SU-DHL-6 (cell line): ENCODE results near the gene KRT15.

Source experiments
- H2AFZ ChIP-seq: fragments of 200-600 bp; sonication (generic); 2 replicates; pipeline ENCODE4 v1.6.1; 2014; ENCODE audit warnings: low read depth, mild to moderate bottlenecking, moderate library complexity, mixed read lengths, antibody characterized with exemption, low read length; ENCODE audit not compliant: severe bottlenecking
- H3F3A ChIP-seq: fragments of 200-600 bp; shearing (Covaris generic); 2 replicates; pipeline ENCODE4 v1.6.0; 2016; ENCODE audit warnings: antibody characterized with exemption, mild to moderate bottlenecking; ENCODE audit not compliant: insufficient read depth
- H3K27ac ChIP-seq: fragments of 200-600 bp; sonication (generic); 2 replicates; pipeline ENCODE4 v1.5.1; 2016; ENCODE audit warnings: low read depth, mild to moderate bottlenecking, low read length, moderate library complexity, mixed read lengths
- H3K27me3 ChIP-seq: fragments of 200-600 bp; sonication (generic), shearing (Covaris generic); 2 replicates; pipeline ENCODE4 v1.6.0; 2014; ENCODE audit warnings: mild to moderate bottlenecking, low read length
- H3K36me3 ChIP-seq: fragments of 200-600 bp; sonication (generic); 2 replicates; pipeline ENCODE4 v1.6.1; 2014; ENCODE audit warnings: mild to moderate bottlenecking, low read length, mixed read lengths
- H3K4me2 ChIP-seq: fragments of 300-600, 200-600 bp; shearing (Covaris generic), sonication (generic); 2 replicates; pipeline ENCODE4 v1.6.0; 2014; ENCODE audit warnings: low read length, low read depth, mild to moderate bottlenecking; ENCODE audit not compliant: poor library complexity, severe bottlenecking
- H3K4me3 ChIP-seq: fragments of 200-600 bp; sonication (generic); 2 replicates; pipeline ENCODE4 v1.5.1; 2014; ENCODE audit warnings: antibody characterized with exemption, low read length, mild to moderate bottlenecking, mixed read lengths; ENCODE audit not compliant: insufficient read depth, poor library complexity, severe bottlenecking
- H3K79me2 ChIP-seq: fragments of 200-600 bp; sonication (generic); 2 replicates; pipeline ENCODE4 v1.6.1; 2014; ENCODE audit warnings: mild to moderate bottlenecking, low read length, moderate library complexity; ENCODE audit not compliant: insufficient read depth
- H3K9ac ChIP-seq: fragments of 200-600 bp; sonication (generic); 2 replicates; pipeline ENCODE4 v1.7.0; 2014; ENCODE audit warnings: mild to moderate bottlenecking, low read length
- H3K9me2 ChIP-seq: fragments of 200-600 bp; sonication (generic); replicated peaks from 2 replicates; pipeline ENCODE4 v1.6.1; 2014; ENCODE audit warnings: low read length; ENCODE audit not compliant: insufficient read depth
- H3K9me3 ChIP-seq: fragments of 200-600 bp; sonication (generic); 2 replicates; pipeline ENCODE4 v1.6.1; 2014; ENCODE audit warnings: low read length, mixed read lengths; ENCODE audit not compliant: insufficient read depth
- H4K20me1 ChIP-seq: fragments of 200-600 bp; sonication (generic); 2 replicates; pipeline ENCODE4 v1.6.1; 2014; ENCODE audit warnings: low read depth, mild to moderate bottlenecking, antibody characterized with exemption, low read length, moderate library complexity, mixed read lengths
- EZH2phosphoT487 ChIP-seq: fragments of 200-600 bp; sonication (generic), shearing (Covaris generic); conservative IDR thresholded peaks from 2 replicates; pipeline ENCODE4 v1.6.1; 2018; ENCODE audit warnings: mild to moderate bottlenecking, antibody characterized with exemption, low read length, moderate library complexity, mixed read lengths
- TF ChIP-seq, protein P1 (sequence below): fragments of 200-600 bp; sonication (generic); IDR thresholded peaks from one replicate; pipeline ENCODE4 v1.5.1; 2017; ENCODE audit warnings: antibody characterized with exemption, mild to moderate bottlenecking, low read length, moderate library complexity; ENCODE audit not compliant: insufficient read depth, poor library complexity, severe bottlenecking

Gene KRT15

DNA sequence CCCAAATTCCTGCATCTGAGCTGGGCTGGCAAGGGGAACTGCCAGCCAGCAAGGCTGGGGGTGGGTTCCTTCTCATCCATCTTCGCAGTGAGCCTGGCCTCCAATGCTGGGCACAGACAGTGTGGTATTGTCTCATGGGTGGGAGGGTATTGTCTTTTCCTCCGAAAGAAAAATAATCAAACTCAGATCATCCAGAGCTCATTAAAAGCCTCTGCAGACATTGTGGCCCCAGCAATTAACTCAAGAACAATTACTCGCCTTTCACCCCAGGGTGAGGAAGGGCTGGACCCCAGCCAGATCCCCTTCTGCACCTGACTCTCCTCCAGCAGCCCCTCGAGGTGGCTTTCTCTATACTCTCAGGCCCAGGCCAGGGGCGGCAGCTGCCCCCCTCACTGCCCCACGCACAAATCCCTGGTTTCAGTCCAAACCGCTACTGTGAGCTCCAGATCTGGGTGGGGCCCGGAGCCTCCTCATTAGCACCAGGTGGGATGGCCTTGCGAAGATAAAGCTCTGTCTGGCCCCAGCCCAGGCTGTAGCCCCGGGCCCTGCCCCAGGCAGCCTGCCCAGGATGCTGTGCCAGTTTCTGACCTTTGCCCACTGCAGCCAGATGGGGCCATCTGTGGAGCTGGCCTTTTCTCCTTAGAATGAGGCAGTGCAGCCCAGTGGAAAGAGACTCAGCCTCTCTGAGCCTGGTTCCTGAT is 2.3 kb upstream of the KRT15 start:
- Histone ChIP-seq H3K9me3 (no peaks in the 10 kb centered on the region), H3F3A (no peaks in the 10 kb centered on the region), H3K27ac (no peak overlapping the region), H2AFZ (no peak overlapping the region), H3K79me2 (no peaks in the 10 kb centered on the region), H3K27me3 (no peaks in the 10 kb centered on the region), H3K4me2 (no peak overlapping the region), H3K9ac (no peak overlapping the region), H4K20me1 (no peaks in the 10 kb centered on the region), H3K4me3 (no peak overlapping the region), H3K36me3 (no peaks in the 10 kb centered on the region), H3K9me2 (no peaks in the 10 kb centered on the region)
- TF ChIP-seq, protein P1, sequence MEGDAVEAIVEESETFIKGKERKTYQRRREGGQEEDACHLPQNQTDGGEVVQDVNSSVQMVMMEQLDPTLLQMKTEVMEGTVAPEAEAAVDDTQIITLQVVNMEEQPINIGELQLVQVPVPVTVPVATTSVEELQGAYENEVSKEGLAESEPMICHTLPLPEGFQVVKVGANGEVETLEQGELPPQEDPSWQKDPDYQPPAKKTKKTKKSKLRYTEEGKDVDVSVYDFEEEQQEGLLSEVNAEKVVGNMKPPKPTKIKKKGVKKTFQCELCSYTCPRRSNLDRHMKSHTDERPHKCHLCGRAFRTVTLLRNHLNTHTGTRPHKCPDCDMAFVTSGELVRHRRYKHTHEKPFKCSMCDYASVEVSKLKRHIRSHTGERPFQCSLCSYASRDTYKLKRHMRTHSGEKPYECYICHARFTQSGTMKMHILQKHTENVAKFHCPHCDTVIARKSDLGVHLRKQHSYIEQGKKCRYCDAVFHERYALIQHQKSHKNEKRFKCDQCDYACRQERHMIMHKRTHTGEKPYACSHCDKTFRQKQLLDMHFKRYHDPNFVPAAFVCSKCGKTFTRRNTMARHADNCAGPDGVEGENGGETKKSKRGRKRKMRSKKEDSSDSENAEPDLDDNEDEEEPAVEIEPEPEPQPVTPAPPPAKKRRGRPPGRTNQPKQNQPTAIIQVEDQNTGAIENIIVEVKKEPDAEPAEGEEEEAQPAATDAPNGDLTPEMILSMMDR, result no peak
- TF ChIP-seq EZH2phosphoT487, result no peak

DNA sequence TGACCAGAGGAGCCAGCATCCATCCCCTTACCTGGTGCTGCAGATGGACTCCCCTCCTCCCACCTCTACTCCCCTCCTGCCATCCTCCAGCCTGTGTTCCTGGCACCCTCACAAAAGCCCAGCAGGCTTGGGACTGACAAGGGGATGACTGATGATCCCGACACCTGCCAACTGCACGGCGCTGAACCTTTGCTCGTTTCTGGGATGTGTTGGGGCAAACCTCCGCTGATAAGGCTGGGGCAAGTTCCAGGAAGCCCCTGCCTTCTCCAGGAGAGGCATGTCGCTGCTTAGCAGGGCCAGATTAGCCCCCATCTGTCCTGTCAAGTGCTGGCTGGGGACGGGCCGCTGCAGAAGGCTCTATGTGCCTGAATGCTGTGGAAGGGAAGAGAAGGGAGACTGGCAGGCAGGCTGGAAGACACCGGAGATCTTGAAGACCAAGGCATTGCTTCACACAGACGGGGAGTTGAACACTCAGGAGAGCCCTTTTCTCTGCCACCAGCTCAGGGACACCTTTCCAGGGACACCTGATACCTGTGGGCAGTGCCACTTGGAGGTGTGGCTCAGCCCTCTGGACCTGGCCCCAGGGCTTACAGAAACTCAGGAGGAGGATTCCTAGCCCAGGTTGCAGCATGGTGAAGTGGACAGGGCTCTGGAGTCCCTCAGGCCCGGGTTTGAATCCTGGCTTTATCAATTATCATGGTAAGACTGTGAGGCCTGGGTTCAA is 973 bp upstream of the KRT15 start:
- Histone ChIP-seq H3K27ac (no peak overlapping the region), H3K9me3 (no peaks in the 10 kb centered on the region), H3K4me2 (no peak overlapping the region), H3K79me2 (no peaks in the 10 kb centered on the region), H2AFZ (no peak overlapping the region), H3F3A (no peaks in the 10 kb centered on the region), H3K27me3 (no peaks in the 10 kb centered on the region), H3K9me2 (no peaks in the 10 kb centered on the region), H4K20me1 (no peaks in the 10 kb centered on the region), H3K36me3 (no peaks in the 10 kb centered on the region), H3K4me3 (no peak overlapping the region), H3K9ac (no peak overlapping the region)
- TF ChIP-seq, protein P1, result no peak
- no peak for TF ChIP-seq EZH2phosphoT487

DNA sequence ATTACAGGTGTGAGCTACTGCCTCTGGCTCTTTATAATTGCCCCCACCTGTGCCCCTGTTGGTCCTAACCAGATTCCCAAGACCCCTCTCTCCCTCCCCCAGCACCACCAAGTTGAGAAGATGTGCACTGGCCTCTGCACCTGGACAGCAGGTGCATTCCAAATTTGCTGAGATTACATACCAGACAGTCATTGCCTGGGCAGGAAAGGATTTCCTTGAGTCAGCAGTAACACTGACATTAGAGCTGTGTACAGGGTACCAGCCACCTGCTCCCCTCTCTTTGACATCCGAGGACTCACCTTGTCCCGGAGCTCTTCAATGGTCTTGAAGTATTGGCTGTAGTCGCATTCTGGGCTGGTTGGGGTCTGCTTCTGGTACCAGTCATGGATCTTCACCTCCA is 659 bp downstream of the KRT15 start:
- Histone ChIP-seq H3K9me2 (no peaks in the 10 kb centered on the region), H3K27ac (no peak overlapping the region), H3K79me2 (no peaks in the 10 kb centered on the region), H3K36me3 (no peaks in the 10 kb centered on the region), H3F3A (no peaks in the 10 kb centered on the region), H3K4me3 (no peak overlapping the region), H3K4me2 (no peak overlapping the region), H2AFZ (no peak overlapping the region), H3K9me3 (no peaks in the 10 kb centered on the region), H3K27me3 (no peaks in the 10 kb centered on the region), H3K9ac (no peak overlapping the region), H4K20me1 (no peaks in the 10 kb centered on the region)
- TF ChIP-seq, protein P1, result no peak
- no peak for TF ChIP-seq EZH2phosphoT487
